Measurements from ENCODE around the gene ANKAR.

DNA sequence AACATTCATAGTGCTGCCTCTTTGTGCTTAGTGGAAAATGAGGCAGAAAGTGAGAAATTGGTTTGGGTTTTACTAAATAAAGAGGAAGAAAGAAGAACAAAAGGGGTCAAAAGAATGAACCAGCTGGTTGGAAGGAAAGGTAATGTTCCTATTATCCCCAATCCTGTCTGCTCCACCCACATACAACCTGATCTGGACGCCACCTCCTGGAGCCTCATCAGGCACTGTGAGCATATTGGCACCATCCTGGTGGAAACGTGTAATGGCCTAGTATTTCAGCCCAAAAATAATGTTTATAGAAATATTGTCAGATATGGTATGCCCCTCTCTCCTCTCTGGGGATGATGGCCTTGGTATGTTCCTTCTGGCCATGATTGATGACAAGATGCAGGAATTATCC is 48.8 kb upstream of the ANKAR start:
- TF ChIP-seq POLR2A (IDR thresholded peaks at IDR 0.05) (no peak), CTCF (IDR thresholded peaks at IDR 0.05) (no peak), POLR2AphosphoS5 (IDR thresholded peaks at IDR 0.05) (no peak)
